OCI-M2 (cell line): ENCODE results near the gene LCP1.

Experiments
- DNase-seq: peaks from one replicate; lab custom pipeline; 2025; ENCODE audit not compliant: unreplicated experiment; lab: John Stamatoyannopoulos, UW

LCP1 gene

DNA sequence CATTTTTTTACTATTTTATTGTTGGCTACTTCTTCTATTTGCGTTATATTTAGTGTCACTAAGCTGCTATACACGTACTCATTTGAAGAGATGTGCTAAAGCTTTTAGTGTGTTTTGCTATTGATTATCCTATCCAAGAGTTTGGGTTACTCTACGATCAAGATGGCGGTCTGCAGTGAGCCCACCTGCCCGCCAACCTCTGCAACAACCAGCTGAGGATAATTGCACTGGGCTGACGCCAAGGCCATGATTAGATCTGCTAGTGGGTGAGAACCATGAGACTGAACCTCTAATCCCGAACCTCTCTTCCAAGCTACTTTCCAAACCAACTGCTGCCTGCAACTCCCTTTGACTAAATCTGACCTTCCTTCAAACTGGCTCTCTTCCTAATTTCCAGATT lies 78.9 kb downstream of the LCP1 start:
- DNase-seq: no peak

DNA sequence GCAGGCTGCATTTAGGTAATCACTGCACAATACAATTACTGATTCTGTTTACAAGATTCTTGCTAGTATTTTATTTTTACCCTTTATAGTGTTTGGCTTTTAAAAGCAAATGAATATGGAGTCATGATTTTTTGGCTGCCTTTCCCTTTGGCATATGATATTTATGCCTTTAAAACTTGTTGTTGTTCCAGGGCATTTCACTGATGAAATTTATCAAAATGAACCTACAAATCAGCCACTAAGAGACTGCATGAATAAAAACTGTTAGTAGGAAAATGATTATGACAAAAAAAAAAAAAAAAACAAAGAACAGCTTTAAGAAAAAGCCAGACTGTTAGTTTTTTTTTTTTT lies 79.7 kb downstream of the LCP1 start:
- no peak for DNase-seq

DNA sequence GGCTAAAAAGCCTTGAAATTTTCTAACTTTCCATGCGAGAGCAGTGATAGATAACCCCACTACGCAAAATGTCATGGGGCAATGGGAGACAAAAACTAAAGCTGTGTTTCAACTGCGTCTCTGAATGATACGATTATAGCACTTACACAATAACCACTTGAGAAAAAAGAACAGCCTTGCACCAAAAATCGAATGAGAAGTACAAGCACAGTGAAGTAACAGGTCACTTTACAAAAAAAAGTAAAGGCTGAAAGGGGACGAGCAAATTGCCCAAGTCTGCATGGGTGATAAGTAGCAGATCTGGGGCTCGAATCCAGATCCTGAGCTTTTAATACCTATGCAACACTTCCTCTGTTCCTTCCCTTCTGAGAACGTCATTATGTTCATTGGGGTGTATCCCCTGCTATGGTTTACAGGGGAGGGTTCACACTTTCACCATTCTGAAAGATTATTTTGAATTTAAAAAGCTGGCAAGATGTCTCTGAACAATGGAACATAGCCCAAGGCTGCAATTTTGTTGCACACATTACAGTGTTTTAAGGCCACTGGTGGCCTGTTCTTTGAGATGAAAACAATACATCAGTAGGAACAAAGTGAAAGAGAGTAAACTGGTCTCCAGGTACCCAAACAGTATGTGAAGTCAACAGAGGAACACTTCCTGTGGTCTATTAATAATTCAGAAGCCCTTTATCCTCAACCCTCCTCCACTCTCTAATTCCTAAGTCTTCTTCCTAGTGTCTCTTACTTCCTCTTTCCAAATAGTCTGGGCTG lies 80.3 kb downstream of the LCP1 start:
- no peak for DNase-seq

DNA sequence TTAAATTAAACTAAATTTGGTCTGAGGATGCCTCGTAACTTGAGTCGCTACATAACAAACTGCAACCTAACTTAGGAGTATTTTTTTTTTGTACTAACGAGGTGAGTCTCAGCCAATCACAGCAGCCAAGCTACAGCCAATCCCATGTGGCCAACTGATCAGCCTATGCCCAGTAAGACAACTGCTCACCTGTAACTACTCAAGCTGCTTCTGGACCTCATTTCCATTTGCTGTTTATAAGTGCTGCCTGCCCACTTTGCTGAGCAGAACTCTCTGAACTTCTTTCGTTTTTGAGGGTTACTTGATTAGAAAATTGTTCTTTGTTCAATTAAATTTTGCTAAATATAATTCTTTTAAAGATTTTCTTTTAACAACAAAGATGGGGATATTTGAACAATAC lies 81.0 kb downstream of the LCP1 start:
- DNase-seq: no peak

DNA sequence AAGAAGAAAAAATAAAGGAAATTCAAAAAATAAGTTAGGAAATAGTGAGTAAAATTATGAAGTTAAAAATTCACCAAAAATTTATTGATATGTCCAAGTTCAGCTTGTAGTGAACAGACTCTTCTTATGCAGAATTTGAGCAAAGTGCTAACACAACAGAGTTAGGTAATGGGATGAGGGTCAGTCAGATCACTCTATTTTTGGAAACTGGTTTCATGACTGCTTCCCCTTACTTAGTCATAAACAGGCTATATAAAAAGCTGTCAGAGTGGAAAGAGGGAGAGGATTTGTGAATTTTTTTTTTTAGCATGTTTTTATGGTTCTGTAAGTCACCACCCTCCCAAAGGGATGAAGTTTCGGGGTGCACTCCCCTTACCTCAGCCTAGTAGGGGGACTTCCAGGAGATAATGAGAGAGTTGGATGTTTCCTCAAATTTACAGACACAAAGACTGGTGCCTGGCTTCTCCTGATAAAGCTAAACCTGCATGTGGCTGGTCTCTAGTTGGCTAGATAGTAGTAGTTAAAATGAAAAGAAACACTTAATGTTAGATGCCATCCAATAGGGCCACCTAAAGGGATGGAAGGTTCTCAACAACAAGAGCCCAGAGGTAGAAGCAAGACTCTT lies 81.7 kb downstream of the LCP1 start:
- no peak for DNase-seq

DNA sequence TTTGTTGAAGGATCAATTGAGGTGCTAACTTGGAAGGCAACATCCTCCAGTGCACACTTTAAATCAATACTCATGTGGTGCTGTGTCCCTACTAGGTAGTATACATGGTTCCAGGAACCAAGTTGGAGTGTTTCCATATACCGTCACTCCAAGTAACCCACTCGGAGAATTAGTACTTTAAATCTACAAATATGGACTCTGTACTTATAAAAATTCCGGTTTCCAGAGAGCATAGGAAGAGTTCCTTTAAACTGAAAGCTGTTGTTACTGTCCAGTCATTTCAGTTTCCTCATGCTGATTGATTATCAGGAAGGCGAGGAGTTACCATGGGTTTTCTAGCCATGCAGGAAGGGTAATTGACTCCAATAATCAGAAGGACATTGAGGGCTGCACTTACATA lies 84.3 kb downstream of the LCP1 start:
- no peak for DNase-seq

DNA sequence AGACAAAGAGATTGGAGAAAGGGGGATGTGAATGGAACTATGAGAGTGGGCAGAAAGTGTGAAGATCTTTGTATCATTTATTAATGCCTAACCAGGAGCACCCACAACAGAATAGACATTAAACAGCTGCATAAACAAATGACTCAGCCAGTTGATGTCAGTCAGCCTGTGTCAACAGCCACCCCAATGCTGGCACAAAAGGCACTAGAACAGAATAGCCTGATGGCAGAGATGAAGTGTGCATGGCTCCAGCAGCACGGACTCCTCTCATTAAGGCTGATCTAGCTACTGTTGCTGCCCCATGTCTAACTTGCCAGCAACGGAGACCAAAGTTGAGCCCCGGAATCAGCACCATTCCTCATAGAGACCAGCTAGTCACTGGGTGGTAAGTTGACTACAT lies 85.0 kb downstream of the LCP1 start:
- no peak for DNase-seq

DNA sequence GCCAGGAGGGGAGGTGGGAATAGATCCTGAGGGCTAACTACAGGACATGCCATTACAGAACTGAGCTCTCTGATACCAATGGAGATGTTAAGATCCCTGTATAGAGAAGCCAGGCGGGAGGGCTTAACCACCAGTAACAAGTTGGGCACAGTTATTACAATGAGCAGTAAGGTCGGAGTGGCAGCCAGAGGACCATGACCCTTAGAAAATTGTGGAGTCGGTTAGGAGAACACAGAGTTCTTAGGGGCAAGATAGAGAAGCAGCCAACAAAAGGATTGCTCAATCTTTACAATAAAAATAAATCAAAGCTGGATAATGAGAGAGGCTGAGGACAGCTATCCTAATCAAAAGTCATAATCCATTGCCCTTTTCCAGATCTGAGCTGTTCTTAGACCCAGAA lies 87.5 kb downstream of the LCP1 start:
- no peak for DNase-seq

DNA sequence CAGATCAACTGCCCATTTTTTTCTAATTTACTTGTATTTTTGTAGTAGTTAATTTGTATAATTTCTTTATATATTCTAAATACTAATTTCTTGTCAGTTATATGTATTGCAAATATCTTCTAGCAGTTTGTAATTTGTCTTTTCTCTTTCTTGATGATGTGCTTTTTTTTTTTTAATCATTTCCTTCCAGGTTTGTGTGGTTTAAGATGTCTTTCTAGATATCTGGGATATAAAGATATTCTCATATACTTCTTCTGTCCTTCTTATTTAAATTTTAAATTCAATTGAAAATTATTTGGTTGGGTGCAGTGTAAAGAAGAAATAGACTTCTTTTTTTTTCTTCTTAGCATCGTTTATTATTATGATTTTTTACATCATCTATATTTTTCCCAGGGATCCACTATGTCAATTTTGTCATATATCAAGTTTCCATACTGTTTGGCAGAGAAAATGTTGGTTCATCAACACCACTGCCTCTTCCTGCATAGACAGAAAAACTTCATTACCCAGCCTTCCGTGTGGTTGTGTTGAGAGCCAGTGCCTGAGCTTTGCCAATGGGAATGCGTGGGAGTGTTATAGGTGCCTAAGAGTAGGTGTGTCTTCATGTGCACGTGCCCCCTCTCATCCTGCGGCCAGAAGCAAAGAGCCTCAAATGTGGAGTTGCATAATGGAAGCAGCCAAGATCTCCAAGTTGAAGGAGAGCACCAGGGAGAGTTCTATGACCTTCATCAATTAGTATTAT lies 93.0 kb downstream of the LCP1 start:
- no peak for DNase-seq

DNA sequence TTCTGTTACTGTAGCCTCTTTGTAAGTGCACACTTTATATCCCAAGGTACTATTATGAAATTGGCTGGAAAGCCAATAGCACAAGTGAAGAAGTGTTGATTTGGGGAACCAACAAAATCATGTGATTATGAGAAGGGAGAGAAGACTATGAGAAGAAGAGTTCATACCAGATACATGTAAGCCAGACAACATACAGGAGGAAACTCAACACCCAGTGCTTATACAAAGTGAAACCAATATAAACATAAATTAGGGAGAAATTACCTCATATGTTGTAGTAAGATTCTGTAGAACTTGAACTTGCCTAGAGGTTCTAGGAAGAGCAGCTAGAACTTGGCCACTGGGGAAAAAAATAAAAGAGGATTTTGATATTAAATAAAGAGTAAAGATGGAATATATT lies 94.5 kb downstream of the LCP1 start:
- no peak for DNase-seq

DNA sequence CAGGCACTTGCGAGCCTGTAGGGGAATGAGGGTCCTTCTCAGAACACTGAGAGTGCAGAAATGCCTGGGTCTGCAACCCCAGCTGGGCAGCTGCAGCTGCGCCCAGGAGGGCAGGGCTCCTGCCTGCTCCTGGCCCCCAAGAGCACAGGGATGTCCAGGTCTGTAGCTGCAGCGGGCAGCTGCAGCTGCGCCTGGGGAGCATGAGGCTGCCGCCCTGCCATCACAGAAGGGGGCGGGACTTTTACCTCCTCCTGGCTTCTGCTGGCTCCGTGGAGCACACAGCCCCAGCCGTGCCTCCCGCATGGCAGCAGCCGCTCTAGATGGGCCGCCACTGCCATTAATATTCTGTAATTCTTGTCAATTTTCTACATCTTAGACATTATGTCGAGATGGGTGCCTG lies 95.0 kb downstream of the LCP1 start:
- no peak for DNase-seq

DNA sequence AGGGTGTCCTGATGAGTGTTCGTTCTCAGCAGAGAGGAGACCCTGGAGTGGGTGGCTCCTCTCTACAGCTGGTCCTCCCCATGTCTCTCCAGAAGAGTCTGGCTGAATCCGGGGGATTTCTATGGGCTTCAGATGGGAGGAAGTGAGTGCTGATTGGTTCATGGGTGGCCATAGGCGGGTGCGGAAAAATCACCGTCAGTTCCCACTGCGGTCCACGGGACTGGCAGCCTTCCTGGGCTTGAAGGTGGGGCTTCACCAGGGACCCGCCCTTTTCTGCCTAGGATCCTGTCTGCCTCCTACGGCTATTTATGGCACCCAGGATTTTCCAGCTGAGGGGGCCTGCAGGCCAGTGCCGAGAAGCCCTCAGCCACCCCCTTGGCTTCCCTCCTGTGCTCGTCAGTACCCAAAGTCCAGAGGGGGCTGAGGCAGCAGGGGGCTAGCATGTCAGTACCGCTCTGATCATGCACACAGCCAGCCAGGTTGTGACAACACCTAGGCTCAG lies 95.5 kb downstream of the LCP1 start:
- DNase-seq: no peak

DNA sequence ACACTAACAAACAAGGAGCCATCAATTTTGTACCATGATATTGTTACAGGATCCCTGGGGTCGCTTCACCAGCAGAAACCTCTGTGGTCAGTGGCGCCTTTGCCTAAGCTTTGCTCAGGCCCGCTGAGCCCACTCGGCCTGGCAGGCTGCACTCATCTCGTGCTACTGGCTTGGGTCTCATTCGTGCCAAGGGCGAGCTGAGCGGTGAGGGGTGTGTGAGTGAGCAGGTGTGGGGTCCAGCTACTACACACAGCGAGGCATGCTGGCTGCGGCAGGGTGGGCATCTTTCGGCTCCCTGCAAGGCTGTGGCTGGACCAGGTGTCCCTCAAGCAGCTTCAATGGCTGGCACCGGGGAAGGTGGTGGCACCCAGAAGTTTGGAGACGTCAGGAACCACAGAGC lies 96.2 kb downstream of the LCP1 start:
- DNase-seq: no peak

DNA sequence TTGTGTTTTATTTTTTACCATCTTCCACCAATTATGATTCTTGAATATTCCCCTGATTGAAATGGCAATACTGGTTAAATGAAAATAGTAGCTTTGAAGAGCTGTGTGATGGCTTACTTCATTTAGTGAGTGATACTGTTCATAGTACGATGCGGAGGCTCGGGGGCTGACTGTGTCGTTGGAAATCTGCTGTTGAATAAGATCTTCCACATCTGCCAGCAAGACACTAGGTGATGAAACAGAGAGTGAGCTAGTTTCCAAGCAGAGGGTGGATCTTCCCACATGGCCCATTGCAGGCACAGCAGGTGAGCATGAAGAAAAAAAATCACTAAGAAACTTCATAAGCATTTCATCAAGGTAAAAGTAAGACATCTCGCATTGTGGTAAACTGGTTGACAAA lies 99.7 kb downstream of the LCP1 start:
- no peak for DNase-seq

DNA sequence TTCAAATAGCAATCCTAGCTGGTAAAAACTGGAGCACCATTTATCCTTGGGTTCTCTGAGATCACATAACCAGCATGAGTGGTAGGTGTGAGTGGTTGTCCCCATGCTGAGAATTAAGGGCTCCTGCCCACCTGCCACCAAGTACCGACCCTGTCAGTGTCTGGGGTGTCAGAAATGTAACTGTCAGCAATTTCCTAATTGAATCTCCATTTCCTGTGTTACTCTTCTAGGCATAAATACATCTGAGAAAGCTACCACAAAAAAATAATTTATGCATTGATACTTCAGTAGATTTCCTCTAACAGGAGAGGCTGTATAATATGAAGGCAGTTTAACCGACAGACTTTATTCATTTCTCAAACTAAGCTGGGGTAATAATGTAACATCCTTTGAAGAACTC lies 102.2 kb downstream of the LCP1 start:
- DNase-seq: no peak

DNA sequence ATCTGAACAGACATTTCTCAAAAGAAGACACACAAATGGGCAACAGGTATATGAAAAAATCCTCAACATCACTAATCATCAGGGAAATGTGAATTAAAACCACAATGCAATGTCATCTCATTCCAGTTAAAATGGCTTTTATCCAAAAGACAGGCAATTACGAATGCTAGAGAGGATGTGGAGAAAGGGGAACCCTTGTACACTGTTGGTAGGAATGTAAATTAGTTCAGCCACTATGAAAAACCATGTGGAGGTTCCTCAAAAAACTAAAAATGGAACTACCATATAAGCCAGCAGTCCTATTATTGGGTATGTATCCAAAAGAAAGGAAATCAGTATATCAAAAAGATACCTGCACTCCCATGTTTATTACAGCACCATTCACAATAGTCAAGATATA lies 104.7 kb downstream of the LCP1 start:
- no peak for DNase-seq

DNA sequence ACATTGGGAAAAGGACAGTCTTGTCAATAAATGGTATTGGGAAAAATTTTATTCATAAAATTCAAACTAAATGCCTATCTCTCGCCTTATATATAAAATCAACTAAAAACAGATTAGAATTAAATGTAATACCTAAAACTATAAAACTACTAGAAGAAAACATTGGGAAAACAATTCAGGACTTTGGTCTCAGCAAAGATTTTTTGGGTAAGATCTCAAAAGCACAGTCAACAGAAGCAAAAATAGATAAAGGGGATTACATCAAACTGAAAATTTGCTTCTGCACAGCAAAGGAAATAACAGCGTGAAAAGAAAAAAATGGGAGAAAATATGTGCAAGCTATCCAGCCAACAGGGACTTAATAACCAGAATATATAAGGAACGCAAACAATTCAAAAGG lies 105.2 kb downstream of the LCP1 start:
- DNase-seq: no peak
